GM19043 (cell line): ENCODE measurements around the gene TMEM240.
"Not testable (repeated sequence)": the region's sequence is repeated elsewhere in the genome, so short reads cannot be mapped to it uniquely, and the experiment has no call there.

Experiments
- ATAC-seq: cut with Tn5 transposase; IDR thresholded peaks from one replicate; pipeline ENCODE4 v1.9.1; 2021; ENCODE audit warnings: low read depth; ENCODE audit not compliant: unreplicated experiment

Gene TMEM240

DNA sequence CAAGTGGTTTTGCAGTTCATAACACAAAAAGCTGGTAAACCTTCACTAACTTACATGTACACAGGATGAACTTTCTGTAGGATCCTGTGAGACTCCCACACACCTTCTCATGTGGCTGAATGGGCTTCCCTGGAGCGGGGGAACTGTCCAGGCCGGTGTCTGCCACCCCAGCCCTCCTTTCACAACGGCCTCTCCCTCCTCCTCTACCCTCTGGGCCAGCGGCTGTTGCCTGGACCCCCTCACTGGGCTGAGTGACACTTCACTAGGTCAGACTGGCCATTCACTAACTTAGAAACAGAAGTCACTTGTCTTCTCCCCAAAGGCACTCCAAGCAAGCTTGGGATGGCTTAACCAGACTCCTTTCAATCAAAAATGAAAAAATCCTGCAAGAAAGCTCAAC is 18.2 kb upstream of the TMEM240 start:
- no peak for ATAC-seq

DNA sequence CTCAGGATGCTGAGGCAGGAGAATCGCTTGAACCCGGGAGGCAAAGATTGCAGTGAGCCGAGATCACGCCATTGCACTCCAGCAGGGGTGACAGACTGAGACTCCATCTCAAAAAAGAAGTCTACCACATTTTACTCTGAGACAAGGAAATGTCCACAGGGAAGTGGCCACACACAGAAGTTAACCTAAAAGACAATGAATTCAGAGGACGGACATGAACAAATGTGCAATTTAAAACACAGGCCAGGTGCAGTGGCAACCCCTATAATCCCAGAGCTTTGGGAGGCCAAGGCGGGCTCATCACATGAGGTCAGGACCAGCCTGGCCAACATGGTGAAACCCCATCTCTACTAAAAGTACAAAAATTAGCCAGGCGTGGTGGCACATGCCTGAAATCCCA is 17.3 kb upstream of the TMEM240 start:
- not testable (repeated sequence) for ATAC-seq

DNA sequence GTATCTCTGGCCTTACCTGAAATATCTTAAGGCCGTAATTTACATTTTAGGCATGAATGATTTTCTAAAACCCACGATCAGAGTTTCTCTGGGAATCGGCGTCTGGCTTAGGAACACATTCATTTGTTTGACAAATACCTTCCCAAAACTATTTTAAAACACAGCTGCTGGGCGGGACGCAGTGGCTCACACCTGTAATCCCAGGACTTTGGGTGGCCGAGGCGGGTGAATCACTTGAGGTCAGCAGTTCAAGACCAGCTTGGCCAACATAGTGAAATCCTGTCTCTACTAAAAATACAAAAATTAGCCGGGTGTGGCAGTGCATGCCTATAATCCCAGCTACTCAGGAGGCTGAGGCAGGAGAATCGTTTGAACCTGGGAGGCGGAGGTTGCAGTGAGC is 16.5 kb upstream of the TMEM240 start:
- not testable (repeated sequence) for ATAC-seq

DNA sequence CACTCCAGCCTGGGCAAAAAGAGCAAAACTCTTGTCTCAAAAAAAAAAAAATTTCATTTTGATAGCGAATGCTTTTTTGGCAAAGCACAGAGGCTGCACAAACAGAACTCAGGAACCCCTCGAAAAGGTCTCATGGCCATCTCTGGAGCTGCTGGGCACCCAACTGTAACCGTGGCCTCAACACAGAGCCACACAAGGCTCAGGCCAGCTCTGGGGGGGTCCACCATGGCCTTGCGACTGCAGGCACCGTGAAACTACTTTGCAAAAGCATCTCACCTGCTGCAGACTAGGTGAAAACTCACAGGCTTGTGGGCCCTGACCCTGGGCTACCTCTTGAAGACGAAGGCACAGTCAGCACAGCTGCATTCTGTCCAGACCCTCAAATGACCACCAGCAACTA is 16.1 kb upstream of the TMEM240 start:
- no peak for ATAC-seq

DNA sequence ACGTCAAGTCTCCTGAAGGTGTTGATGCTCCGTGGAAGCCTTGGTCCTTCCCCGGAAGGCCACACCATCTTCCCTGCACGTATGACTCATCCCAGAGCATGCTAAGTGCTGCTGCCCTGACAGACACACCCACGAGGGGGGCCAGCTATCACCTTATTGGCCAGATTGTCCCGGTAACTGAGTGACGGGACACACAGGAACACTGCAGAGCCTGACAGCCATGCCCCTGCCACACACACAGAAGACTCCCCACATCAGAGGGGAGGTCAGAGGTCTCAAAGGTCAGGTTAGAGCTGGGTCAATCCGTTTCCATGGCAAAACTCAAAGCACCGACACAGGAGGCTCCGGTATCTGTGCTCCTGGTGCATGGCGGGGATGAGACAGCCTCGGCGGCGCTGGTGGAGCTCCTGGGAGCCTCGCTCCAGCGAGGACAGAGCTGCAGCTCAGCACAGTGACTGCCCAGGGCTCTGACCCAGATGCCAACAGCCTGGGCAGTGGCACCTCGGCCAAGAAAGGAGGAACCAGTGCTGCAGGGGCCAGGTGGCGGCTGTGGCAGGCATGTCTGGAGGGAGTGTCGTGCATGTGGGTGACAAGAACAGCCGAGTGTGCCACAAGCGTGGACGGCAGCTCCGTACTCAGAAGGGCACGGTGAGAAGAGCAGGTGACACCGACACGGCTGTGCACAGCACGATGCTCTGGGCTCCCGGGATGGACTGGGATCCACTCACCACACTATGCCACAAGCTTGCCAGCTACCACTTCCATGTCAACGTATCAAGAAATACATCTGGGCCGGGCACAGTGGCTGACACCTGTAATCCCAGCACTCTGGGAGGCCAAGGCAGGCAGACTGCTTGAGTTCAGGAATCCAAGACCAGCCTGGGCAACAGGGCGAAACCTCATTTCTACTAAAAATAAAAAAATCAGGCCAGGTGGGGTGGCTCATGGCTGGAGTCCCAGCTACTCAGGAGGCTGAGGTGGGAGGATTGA is 14.8 kb upstream of the TMEM240 start:
- ATAC-seq: no peak

DNA sequence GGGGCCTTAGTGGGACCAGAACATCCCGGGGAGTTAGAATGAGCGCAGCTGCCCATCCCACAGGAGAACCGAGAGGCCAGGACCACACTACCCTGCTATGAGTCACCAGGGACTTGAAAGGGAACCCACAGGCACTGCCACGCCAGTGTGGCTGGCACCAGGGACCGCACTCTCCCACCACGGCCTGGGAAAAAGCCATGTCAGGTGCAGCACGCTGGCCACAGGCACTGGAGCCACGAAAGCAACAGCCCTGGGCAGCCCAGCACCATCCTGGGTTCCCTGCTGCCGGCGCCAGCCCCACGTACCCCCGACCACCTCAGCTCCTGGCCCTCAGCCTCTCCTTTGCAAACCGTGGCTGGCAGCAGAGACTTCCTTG is 14.1 kb upstream of the TMEM240 start:
- no peak for ATAC-seq

DNA sequence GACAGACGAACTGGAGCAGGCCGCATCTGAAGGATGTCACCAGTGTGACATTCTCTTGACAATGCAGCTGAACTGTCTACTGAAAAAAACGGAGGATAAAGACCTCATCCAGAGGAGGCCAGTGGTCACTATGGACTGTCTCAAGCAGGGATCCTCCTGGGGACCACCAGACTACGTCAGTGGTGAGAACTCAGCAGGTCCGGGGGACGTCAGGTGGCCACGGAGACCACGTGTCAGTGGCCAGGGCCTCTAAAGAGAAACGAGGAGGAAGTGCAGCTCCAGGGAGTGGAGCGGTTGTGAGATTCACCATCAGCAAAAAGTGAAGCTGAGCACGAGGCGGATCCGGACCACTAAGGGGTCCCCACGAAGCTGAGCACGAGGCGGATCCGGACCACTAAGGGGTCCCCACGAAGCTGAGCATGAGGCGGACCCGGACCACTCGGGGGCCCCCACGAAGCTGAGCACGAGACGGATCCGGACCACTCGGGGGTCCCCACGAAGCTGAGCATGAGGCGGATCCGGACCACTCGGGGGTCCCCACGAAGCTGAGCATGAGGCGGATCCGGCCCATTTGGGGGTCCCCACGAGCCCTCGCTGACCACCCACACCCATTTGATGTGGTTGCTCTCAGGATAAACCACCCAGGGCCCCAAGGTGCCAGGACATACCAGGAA is 13.5 kb upstream of the TMEM240 start:
- ATAC-seq: no peak

DNA sequence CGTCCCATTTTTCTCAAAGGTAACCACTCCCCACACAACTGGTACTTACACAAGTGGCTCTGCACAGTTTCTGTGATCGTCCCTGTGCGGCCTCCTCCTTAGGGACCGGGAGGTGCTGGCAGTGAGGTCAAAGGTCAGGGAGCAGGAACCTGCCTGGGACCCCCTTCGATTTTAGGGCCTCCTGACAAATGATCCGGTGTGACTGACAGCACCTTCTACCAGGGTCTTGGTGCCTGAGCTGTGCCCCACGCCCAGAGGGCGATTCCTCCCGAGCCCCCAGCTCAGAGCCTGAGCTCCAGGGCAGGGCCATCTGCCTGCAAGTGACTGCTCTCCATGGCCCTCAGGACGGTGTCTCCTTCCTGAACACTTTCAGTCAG is 11.8 kb upstream of the TMEM240 start:
- ATAC-seq: no peak

DNA sequence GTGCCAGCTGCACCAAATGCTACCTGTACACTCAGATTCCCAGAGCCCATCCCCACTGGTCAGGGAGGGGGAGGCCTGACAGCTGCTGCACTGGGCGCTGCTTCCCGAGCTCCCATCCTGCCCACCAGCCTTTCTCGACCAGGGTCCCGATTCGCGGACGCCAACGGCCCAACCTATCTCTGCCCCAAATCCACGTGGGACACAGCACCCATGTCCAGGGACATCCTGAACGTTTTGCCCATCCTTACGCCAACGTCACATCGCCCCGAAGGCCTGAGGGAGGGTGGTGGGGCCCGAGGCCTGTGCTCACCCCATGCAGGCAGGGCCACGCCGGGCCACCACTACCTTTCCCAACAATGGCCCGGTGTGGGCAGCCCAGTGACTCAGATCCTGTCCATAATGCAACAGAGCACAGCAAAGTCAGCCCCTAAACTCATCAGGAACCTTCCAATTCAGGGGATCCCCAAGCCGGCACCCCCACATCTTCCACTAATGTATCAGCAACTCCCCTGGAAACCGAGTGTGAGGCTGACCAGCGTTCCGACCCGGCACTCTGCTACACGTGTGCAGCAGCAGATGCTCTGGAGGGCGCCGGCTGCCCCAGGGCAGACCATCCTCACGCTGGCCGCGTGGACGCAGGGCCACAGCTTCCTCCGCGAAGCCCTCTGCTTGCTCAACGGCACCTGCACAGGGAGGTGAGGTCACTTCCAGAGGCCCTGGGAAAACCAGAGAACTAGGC is 11.3 kb upstream of the TMEM240 start:
- ATAC-seq: no peak

DNA sequence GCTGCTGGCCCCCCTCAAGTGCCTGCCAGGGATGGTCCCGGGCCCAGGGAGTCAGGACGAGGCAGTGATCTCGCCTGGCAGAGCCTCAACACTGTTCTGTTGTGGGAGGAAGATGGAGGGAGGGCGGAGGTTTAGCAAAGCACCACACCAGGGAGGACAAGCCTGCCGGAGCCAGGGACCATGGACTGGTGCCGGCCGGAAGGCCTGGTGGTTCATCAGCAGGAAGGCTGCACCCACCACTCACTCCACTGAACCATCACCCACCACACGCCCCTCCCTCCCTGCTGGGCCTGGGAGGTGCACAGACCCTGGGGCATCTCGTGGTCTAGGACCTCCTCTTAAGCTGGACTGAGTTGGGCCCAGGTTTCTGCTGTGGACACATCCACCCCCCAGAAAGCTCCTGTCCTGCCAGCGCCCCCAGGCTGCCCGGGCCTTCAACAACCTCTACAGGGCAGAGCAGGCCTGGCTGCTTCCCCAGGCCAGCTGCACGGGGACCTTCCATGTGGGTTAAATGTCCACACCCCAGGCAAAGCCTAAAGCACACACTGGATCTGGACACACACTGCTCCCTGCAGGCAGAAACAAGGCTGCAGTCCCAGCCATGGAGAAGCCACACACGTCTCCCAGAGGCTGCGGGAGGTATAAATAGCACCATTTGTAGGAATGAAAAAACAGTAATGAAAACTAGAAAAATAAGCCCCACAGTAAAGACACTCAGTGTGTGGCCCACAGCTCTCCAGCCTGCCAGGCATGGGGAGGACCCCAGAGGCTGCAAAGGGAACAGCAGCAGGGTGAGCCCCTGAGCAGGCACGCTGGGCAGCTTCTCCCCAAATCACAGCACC is 10.4 kb upstream of the TMEM240 start:
- ATAC-seq: no peak

DNA sequence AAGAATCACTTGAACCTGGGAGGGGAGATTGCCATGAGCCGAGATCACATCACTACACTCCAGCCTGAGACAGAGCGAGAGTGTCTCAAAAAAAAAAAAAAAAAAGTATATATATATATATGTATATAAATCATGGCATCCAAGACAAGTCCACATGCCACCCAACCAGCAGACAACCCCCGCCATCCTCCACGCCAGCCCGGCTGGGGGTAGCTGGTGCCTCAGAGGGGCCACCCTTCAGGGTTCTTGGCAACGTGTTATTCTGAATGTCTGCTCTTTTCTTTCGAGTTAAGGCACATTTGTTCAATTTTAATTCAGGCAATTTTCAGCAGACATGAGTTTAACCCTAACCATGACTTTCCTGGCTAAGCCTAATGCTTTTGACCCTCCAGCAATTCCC is 9.7 kb upstream of the TMEM240 start:
- ATAC-seq: no peak

DNA sequence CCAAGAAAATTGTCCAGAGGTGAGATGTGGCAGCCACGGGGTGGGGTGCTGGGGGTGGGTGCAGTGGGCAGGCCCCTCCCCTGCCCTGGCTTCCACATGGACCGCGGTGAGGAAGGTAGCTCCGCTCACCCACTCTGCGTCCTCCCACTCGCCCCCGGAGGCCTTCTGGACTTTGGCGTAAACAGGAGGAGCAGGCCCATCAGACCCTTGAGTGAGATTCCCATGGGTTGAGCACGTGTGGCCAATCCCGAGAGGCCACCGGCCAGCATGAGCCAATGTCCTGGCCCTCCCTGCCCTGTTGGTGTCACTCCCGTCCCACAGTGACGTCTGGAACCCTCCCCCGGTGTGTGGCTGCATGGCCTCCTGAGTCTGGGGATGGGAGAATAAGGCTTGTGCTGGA is 8.2 kb upstream of the TMEM240 start:
- no peak for ATAC-seq

DNA sequence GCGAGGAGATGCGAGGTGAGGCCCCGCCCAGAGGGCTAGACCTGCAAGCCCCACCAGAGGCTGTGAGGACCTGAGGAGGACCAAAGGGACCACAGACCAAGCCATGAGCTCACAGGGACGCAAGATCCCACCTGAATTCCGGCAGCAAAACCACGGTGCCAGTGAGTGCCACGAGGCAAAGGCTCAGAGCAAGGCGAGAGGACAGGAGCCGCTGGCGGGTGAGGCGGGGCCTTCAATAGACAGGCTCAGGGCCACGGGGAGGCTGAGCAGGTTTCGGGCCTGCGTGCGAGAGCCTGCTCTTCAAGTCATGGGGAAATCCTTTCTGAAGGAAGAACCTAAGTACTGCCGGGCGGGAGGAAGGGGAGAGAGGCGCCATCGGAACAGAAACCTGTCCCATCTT is 7.1 kb upstream of the TMEM240 start:
- ATAC-seq: no peak

DNA sequence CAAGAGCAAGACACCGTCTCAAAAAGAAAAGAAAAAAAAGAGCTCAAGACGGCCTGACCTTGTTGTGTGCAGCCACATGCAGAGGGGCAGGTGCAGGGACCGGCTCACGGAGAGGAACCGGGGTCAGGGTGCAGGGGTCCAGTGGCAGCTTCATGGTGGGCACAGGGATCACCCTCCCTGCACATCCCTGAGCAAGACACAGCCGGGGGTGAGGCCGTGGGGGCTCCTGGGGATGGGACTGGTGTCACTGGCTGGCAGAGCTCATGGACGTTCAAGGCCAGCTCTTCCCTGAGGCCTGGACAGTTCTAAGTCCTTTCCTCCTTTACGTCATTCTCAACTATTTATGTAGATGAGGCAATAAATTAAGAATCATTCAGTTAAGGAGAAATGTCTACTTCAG is 6.6 kb upstream of the TMEM240 start:
- no peak for ATAC-seq

DNA sequence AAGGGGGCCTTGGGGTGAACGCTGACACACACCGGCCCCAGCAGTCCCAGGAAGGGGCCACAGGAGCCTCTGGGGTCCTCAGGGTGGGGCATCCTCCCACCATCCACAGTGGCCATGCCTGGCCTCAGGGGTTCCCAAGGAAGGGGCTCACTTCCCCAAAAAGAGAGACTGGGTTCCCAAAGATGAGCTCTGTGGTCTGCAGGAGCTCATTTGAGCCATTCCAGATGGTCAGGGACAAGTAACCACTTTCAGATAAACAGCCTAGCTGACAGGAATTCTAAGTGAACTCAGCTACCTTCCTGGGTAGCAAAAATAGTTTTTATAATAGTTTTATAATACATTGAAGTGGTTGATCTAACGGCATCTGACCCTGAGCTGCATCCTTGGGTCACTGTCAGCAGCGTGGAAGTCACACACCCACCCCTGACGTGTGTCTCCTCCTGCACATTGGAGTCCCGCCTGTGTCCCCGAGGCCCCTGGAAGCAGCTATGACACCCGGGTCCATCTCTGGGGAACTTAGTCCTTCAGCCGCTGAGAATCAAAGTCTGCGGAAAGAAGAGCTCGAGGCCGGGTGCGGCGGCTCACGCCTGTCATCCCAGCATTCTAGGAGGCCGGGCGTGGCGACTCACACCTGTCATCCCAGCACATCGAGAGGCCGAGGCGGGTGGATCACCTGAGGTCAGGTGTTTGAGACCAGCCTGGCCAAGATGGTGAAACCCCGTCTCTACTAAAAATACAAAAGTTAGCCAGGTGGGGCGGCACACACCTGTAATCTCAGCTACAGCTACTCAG is 5.7 kb upstream of the TMEM240 start:
- ATAC-seq: no peak

DNA sequence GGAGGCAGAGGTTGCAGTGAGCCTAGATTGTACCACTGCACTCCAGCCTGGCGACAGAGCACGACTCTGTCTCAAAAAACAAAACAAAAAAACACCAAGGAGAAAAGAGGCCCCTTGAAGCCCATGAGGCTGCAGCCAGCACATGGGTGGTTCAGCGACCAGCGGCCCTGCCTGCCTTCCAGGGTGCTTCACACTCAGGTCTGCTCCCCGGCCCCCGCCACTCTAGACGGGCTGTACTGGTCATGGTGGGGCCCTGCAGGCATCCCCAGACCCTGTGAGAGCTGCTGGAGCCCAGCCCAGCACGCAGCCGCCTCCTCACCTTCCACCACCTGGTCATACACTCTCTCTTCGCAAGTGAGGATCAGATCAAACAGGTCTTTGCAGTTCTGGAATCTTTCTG is 4.1 kb upstream of the TMEM240 start:
- ATAC-seq: no peak

DNA sequence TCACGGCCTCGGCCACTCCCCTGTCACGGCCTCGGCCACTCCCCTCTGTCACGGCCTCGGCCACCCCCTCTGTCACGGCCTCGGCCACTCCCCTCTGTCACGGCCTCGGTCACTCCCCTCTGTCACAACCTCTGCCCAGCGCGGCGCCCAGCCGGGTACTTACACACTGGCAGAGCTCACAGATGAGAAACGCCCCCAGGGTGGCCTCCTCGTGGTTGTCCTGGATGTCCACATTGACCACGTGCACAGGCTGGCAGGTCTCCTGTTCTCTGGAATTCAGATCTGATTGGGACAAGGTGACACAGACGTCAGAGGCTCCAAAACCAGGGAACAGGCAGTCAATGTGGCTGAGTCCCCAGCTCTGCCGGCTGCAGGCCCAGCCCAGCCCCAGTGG is 3.3 kb upstream of the TMEM240 start:
- ATAC-seq: no peak

DNA sequence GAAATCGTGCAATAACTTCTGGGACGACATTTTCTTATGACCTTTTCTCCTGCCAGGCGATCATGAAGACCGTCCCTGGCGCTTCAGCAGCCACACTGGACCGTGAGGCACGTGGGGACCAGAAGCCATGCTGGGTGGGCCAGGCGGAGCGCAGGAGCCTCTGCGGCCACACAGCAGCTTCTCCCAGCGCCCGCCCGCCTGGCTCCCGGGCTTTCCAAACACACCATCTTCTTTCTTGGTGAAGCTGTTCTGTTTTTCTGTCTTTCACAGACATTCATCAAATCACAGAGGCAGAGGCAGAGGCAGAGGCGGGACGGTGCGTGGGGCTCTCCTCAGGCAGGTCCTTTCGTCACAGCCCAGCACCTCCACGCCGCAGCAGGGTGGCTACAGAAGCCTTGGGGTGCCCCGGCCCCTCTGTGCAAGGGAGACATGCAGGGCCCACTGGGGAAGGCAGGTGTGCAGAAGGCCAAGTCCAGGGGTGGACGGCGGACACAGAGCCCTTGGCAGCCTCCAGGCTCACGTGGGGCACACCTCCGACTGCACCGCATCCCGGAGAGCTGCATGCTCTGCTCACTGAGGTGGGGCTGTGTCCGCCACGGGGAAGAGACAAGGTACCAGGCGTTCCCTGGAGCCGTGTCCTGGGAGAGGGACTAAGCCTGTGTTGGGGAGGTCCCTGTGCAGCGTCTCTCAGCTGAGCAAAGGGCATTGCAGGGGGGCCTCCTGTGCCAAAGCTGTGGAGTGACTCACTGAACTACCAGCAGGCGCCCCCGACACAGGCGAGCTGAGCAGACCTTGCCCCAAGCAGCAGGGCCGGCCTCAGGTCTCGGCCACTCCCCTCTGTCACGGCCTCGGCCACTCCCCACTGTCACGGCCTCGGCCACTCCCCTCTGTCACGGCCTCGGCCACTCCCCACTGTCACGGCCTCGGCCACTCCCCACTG is 2.6 kb upstream of the TMEM240 start:
- no peak for ATAC-seq
